GM21423 (cell line): Measurements from ENCODE around the gene FAF1.
"Not testable (repeated sequence)": the region's sequence is repeated elsewhere in the genome, so short reads cannot be mapped to it uniquely, and the experiment has no call there.

Experiments used
- ATAC-seq: cut with Tn5 transposase; IDR thresholded peaks from one replicate; pipeline ENCODE4 v1.9.1; 2021; ENCODE audit warnings: mild to moderate bottlenecking, moderate library complexity; ENCODE audit not compliant: unreplicated experiment

The FAF1 gene

GRCh38 chr1:50967416-50968157 lies 7.5 kb upstream of the FAF1 start:
- no peak for ATAC-seq

DNA sequence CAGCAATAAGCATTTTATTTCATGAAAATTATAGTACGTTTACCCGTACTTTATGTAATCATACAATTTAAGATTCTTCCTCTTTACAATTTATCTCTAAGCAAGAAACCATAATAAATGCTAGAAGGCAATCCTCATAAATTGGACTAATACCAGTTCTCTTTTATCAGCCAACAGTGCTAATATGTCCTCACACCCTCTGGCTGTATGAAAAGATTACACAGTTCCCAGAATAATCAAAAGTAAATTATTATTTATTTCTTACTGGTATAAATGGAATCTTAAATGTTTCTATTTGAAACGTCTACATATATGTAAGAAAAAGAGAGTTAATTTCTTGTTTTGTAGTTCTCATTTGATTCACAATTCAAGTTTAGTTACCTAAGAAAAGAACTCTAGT lies 6.9 kb upstream of the FAF1 start:
- ATAC-seq: no peak

DNA sequence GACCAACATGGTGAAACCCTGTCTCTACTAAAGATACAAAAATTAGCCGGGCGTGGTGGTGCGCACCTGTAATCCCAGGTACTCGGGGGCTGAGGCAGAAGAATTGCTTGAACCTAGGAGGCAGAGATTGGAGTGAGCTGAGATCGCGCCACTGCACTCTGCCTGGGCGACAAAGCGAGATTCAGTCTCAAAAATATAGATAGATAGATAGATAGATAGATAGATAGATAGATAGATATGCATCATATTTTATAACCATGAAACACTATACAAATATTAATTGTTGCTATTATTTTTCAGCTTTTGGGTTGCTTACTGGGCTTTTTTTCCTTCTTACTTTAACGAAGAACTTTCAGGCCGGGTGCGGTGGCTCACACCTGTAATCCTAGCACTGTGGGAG lies 4.8 kb upstream of the FAF1 start:
- ATAC-seq: no peak

GRCh38 chr1:50959303-50959912 lies 659 bp downstream of the FAF1 start:
- ATAC-seq: no peak

DNA sequence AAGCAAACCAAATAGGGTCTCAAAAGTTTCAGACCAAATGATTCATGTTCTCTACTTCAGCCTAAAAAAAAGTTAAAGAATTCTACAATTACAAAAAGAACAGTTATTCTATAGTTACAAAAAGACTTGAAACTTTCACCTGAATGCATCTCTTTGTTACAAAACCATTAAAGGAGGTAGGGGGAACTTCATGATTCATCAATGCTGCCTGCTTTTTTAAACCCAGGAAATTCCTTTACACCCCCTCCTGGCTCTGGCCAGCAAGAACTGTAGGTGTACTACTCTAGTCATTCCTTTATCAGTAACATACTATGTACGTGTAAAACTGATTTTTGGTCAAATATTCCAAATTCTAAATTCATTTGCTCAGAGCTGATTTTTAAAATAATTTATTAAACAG lies 5.0 kb downstream of the FAF1 start:
- no peak for ATAC-seq

- ATAC-seq: not testable (repeated sequence)
These were observed 7.5 kb downstream of the FAF1 start for GRCh38 chr1:50952566-50952965.

DNA sequence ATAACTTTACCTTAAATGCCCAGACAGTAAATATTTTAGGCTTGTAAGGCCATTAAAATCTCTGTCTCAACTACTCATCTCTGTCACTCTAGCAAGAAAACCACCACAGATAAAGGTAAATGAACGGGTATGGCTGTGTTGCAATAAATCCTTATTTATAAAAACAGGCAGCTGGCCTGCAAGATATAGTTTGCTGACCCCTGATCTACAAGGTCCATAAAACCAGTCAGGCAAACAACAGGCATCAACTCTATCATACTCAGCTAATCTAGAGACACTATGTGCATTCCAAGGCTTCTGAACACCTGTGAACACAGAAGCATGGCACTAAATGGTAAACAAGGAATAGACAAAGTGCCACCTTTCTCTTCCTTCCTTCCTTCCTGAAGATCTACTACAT lies 9.7 kb downstream of the FAF1 start:
- ATAC-seq: no peak

GRCh38 chr1:50949286-50949982 lies 10.6 kb downstream of the FAF1 start:
- no peak for ATAC-seq

DNA sequence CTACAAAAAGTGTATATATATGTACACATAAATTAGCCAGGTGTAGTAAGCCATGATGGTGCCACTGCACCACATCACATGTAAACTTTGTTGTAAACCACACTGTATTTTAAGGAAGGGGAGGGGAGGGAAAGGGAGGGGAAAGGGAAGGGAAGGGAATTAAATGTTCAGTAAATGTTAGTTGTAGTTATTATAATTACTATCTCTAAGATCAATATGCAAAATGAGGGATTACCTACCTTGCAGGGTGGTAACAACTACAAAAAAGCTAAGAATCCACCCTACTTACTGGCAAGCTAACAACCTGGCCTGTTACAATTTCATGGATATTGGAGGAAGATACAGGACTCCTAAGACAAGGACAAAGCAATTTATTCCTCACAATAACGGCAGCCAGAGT lies 17.7 kb downstream of the FAF1 start:
- ATAC-seq: no peak

DNA sequence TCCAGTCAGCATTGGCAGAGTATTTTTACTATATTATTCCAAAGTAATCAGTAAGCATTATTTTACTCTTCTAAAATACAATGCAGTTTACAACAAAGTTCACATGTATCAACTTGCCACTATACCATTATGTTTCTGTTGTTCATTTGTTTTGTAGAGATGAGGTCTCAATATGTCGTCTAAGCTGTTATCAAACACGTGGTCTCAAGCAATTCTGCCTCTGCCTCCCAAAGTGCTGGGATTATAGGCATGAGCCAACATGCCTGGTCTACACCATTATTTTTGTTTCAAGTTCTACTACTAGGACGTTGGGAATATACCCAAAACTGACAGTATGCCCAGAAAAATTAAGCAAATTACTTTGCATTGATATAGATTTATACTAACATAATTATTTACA lies 19.8 kb downstream of the FAF1 start:
- ATAC-seq: no peak

GRCh38 chr1:50936321-50936720 lies 23.7 kb downstream of the FAF1 start:
- no peak for ATAC-seq

DNA sequence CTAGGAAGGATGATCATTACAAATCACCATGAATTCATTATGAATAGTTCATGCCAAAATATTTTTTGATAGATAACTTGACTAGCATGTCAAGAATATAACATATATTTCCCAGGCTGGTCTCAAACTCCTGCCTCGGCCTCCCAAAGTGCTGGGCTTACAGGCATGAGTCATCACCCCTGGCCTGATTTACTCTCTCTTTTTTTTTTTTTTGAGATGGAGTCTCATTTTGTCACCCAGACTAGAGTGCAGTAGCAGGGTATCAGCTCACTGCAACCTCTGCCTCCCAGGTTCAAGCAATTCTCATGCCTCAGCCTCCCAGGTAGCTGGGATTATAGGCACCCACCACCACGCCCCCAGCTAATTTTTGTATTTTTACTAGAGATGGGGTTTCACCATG lies 24.8 kb downstream of the FAF1 start:
- not testable (repeated sequence) for ATAC-seq

GRCh38 chr1:50934838-50935237 lies 25.2 kb downstream of the FAF1 start:
- no peak for ATAC-seq

DNA sequence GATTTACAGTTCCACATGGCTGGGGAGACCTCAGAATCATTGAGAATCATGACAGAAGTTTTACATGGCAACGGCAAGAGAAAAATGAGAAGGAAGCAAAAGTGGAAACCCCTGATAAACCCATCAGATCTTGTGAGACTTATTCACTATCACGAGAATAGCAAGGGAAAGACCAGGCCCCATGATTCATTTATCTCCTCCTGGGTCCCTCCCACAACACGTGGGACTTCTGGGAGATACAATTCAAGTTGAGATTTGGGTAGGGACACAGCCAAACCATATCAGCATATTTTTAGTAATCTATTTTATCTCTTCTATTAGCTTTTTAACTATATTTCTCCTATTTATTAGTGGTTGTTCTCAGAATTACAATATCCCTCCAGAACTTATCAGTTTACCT lies 26.3 kb downstream of the FAF1 start:
- not testable (repeated sequence) for ATAC-seq

- not testable (repeated sequence) for ATAC-seq
These were observed 28.0 kb downstream of the FAF1 start for GRCh38 chr1:50932043-50932442.

DNA sequence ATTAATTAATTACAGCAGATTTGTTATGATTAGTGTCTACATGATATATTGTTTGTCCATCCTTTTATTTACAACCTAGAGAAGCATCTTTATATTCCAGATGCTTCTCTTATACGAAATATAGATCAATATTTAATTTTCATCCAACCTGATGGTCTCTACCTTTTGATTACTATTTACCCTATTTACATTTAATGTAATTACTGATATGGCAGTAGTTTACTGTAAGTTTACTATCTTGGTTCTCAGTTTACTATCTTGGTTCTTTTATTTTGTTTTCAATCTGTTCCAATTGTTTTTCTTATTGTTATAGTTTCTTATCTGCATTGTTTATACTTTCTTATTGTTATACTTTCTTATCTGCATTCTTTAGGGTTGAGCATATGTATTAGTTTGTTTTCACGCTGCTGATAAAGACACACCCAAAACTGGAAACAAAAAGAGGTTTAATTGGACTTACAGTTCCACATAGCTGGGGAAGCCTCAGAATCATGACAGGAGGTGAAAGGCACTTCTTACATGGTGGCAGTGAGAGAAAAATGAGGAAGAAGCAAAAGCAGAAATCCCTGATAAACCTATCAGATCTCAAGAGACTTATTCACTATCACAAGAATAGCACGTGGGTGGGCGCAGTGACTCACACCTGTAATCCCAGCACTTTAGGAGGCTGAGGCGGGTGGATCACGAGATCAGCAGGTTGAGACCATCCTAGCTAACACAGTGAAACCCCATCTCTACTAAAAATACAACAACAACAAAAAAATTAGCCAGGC lies 28.9 kb downstream of the FAF1 start:
- no peak for ATAC-seq

DNA sequence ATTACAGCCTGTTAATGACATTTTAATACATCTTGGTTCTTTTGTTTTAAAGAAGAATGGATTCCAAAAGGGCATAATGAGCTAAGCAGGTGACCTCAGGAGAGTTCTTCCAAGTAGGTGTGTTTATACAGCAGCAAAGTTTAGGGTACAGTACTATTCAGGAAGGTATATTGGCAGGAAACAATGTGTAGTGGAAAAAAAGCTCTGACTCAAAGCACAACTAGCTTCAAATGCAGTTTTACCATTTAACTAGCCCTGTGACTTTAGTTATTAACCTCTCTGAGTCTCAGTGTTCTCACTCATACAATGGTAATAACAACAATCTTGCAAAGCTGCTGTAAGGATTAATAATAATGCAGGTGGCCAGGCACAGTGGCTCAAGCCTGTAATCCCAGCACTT lies 29.9 kb downstream of the FAF1 start:
- ATAC-seq: peak; percentile 85

DNA sequence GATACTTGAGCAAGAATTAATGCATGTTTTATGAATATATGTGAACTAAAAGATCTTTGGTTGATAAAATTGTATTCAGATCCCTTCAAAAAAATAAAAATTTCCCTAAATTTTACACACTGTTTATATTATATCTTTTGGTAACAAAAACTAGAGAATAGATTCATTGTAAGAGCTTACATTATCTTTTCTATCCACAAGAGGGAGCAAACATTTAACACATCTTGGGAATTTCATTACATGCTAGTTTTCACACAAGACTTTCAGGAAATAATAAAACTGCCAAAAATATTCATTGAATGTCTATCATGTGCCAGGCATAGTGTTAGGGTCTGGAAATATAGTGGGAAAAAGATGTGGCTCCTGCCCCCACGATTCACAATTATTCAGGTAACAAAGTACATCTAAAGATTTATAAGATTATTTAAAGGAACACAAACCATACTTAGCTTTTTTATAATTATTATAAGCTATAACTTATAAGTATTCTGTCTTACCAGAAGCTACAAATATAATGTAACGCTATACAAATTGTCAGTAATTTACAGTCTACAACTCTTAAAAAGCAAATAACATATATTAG lies 30.6 kb downstream of the FAF1 start:
- ATAC-seq: no peak

GRCh38 chr1:50923564-50923963 lies 36.5 kb downstream of the FAF1 start:
- no peak for ATAC-seq

DNA sequence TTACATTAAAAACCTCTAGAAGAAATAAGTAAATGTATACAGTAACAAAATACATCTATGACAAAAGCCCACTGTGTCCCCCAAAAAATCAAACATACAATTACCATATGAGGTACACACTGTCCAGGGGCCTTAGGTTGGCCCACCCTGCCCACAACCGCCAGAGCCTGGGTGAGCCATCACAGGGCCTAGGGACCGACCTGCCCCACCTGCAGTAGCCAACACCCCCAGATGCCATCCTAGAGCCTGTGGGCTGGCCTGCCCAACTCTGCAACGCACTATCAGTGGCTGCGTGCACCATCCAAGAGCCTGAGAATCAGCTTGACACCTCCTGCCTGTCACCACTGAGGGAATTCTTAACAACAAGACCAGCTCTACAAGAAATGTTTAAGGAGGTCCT lies 39.0 kb downstream of the FAF1 start:
- ATAC-seq: no peak

DNA sequence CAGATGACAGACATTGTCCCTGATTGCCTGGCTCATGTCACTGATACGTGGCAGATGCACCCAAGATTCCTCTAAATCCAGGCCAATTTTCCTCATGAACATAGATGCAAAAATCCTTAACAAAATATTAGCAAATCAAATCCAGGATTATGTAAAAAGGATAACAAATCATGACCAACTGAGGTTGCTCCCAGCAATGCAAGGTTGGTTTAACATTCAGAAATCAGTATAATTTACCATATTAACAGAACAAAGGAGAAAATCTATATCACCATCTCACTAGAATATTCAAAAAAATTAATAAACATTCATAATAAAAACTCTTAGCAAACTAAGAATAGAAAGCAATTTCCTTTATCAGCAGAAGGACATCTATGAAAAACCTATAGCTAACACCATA lies 39.7 kb downstream of the FAF1 start:
- no peak for ATAC-seq
